Neuronal stem cell (in vitro differentiated cells): ENCODE results near the gene FUT3.
"Not testable (repeated sequence)": the region's sequence is repeated elsewhere in the genome, so short reads cannot be mapped to it uniquely, and the experiment has no call there.

Experiments used
- DNase-seq: peaks from one replicate; pipeline ENCODE4 v3.0.0-alpha.2; 2013; ENCODE audit warnings: low spot score
- H2AFZ ChIP-seq: one replicate; pipeline ENCODE4 v1.6.1; 2013; ENCODE audit warnings: mild to moderate bottlenecking, low read length, inconsistent platforms
- H2AK5ac ChIP-seq: 2 replicates; pipeline ENCODE4 v1.6.1; 2013; ENCODE audit warnings: low read depth, mild to moderate bottlenecking, inconsistent platforms, low read length, moderate library complexity, mixed read lengths
- H2BK120ac ChIP-seq: 2 replicates; pipeline ENCODE4 v1.6.1; 2013; ENCODE audit warnings: low read depth, mild to moderate bottlenecking, inconsistent platforms, low read length, moderate library complexity, mixed read lengths
- H2BK12ac ChIP-seq: one replicate; pipeline ENCODE4 v1.6.1; 2013; ENCODE audit warnings: low read length, inconsistent platforms
- H2BK15ac ChIP-seq: 2 replicates; pipeline ENCODE4 v1.6.1; 2013; ENCODE audit warnings: mild to moderate bottlenecking, low read length, inconsistent platforms, mixed read lengths
- H2BK5ac ChIP-seq: one replicate; pipeline ENCODE4 v1.6.1; 2013; ENCODE audit warnings: inconsistent platforms, mild to moderate bottlenecking, low read length, moderate library complexity
- H3K14ac ChIP-seq: one replicate; pipeline ENCODE4 v1.6.1; 2013; ENCODE audit warnings: low read length, inconsistent platforms
- H3K18ac ChIP-seq: 2 replicates; pipeline ENCODE4 v1.6.1; 2013; ENCODE audit warnings: low read length, inconsistent platforms
- H3K23ac ChIP-seq: 2 replicates; pipeline ENCODE4 v1.6.1; 2013; ENCODE audit warnings: low read depth, mild to moderate bottlenecking, mixed read lengths, low read length, inconsistent platforms; ENCODE audit not compliant: poor library complexity
- H3K27ac ChIP-seq: replicated peaks from 3 replicates; pipeline ENCODE4 v1.5.1; 2013; ENCODE audit warnings: low read length, inconsistent platforms
- H3K27me3 ChIP-seq, 3 experiments: 2 replicates each; pipeline ENCODE4 v1.6.1; 2013; ENCODE audit warnings: low read length in 3 of 3, mild to moderate bottlenecking in 2 of 3, inconsistent platforms in 1 of 3, low read depth in 1 of 3, mixed read lengths in 1 of 3, moderate library complexity in 1 of 3; ENCODE audit not compliant: control insufficient read depth in 3 of 3, insufficient read depth in 3 of 3
- H3K36me3 ChIP-seq, 2 donors: replicated peaks in 1 of 2; 2 replicates each; pipeline ENCODE4 v1.6.1; 2013; ENCODE audit warnings: low read length in 2 of 2; ENCODE audit not compliant: control insufficient read depth in 2 of 2, insufficient read depth in 2 of 2
- H3K4ac ChIP-seq: 2 replicates; pipeline ENCODE4 v1.6.1; 2013; ENCODE audit warnings: inconsistent platforms, mild to moderate bottlenecking, low read length, moderate library complexity
- H3K4me1 ChIP-seq, 2 donors: 1 replicate in 1 of 2; 2 replicates in 1 of 2; pipeline ENCODE4 v1.6.1; 2013; ENCODE audit warnings: low read length in 2 of 2, low read depth in 1 of 2; ENCODE audit not compliant: control insufficient read depth in 2 of 2, insufficient read depth in 1 of 2
- H3K4me2 ChIP-seq: one replicate; pipeline ENCODE4 v1.6.1; 2013; ENCODE audit warnings: mild to moderate bottlenecking, low read length, inconsistent platforms; ENCODE audit not compliant: insufficient read depth, poor library complexity, severe bottlenecking
- H3K4me3 ChIP-seq, 2 donors: 2 replicates each; pipeline ENCODE4 v1.5.1; 2013; ENCODE audit warnings: low read length in 2 of 2, mild to moderate bottlenecking in 2 of 2, inconsistent platforms in 1 of 2, moderate library complexity in 1 of 2
- H3K79me1 ChIP-seq: one replicate; pipeline ENCODE4 v1.6.1; 2013; ENCODE audit warnings: low read depth, mild to moderate bottlenecking, inconsistent platforms, low read length, moderate library complexity
- H3K9ac ChIP-seq: one replicate; pipeline ENCODE4 v1.6.1; 2013; ENCODE audit warnings: mild to moderate bottlenecking, low read depth, low read length, inconsistent platforms; ENCODE audit not compliant: poor library complexity
- H3K9me3 ChIP-seq, 2 donors: replicated peaks in 1 of 2; 2 replicates each; pipeline versions ENCODE3 to v1.6.1; 2013; ENCODE audit warnings: low read length in 2 of 2, mild to moderate bottlenecking in 2 of 2, inconsistent platforms in 1 of 2, low read depth in 1 of 2, mixed read lengths in 1 of 2, moderate library complexity in 1 of 2; ENCODE audit not compliant: control insufficient read depth in 2 of 2, insufficient read depth in 1 of 2
- H4K8ac ChIP-seq: one replicate; pipeline ENCODE4 v1.6.1; 2013; ENCODE audit warnings: low read depth, mild to moderate bottlenecking, inconsistent platforms, low read length, moderate library complexity
- H4K91ac ChIP-seq: one replicate; pipeline ENCODE4 v1.6.1; 2013; ENCODE audit warnings: low read length, low read depth, mild to moderate bottlenecking, inconsistent platforms; ENCODE audit not compliant: poor library complexity
- WGBS, 2 donors: extraction: QIAGEN DNeasy Blood & Tissue Kit; methylation state at CpG; one replicate each; pipeline ENCODE4 v1.1.7; 2013; ENCODE audit warnings: missing lambda C conversion rate in 2 of 2, mixed read lengths in 1 of 2; ENCODE audit not compliant: insufficient read length in 2 of 2, insufficient replicate concordance in 1 of 2; ENCODE audit errors: extremely low coverage in 2 of 2; 5-methylcytosine and 5-hydroxymethylcytosine counted together

The FUT3 gene

DNA sequence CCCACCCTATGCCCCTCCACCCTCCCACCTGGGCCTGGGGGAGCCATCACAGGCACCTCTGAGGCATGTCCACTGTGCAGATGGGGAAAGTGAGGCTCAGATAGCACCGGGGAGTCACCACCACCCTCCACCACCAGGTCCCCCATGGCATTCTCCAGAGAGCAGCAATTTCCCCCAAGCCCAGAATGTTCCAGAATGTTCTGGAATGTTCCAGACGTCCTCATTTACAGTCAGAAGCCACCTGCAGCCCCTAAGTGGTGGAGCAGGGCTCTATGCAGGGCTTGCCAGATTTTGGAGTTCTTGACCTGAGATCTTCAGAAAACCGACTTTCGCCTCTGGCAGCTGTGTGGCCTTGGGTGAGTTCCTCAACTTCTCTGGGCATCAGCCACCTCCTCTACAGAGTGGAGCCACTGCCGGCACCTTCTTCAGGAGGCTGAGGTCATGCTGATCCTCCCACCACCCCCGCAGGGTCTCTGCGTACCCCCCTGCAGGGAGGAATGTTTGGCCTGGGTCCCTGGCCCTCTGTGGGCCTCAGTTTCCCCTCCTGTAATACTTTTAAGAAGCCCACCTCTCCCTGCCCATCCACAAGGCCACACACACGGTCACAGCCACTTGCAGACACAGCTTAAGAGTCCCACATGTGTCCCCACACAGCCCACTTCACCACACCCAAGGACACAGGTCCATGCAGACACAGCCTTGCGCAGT is 12.9 kb upstream of the FUT3 start:
- WGBS, 2 donors = no CpG with 5 or more reads among the region's 9 CpGs
- Histone ChIP-seq H4K91ac (no peak overlapping the region), H3K9ac (no peak overlapping the region), H3K27me3 (peaks cover 0 to 3% (median 0%) of the 10 kb centered on the region in 3 experiments), H3K18ac (no peak overlapping the region), H3K4me1 (peaks cover 0 to 3% of the 10 kb centered on the region in 2 donors), H4K8ac (no peak overlapping the region), H3K4me3 (no peak overlapping the region), H3K4me2 (no peak overlapping the region), H3K4ac (no peak overlapping the region), H3K23ac (peak overlapping the region; percentile 52), H2AK5ac (peak overlapping the region; percentile 75), H3K36me3 (no peaks in the 10 kb centered on the region), H3K14ac (peak overlapping the region; percentile 94), H3K9me3 (no peaks in the 10 kb centered on the region), H2BK5ac (no peak overlapping the region), H2AFZ (no peak overlapping the region), H2BK120ac (no peak overlapping the region), H3K27ac (no peak overlapping the region), H3K79me1 (peaks cover 2% of the 10 kb centered on the region), H2BK15ac (peak overlapping the region; percentile 33), H2BK12ac (no peak overlapping the region)
- DNase-seq = no peak

DNA sequence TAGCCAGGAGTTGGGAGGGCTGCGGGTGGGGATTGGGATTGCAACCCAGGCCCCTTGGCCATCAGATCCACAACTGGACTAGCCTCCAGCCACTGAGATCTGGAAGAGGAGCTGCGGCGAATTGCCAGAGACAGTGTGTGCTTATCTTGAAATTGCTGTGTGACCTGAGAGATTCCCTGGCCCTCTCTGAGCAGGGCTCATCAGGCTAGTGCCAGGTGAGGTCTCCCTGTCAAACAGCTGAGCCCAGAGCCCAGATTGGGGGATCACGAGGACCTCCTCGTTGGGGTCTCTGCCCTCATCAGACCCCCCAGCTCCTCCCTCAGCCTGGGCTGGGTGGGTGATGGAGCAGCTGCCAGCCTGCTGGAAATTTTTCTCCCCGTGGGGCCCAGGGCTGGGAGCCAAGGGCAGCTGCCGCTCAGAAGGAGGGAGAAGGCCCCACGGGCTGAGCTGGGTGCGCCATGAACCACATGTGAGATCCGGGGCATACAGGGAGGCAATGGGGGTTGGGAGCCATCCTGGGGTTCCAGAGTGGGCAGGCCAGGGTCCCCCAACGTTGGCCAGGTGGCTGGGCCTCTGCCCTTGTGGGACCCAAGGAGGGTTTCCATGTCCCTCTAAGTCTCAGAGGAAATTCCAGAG is 11.9 kb upstream of the FUT3 start:
- Histone ChIP-seq H2AK5ac (no peak overlapping the region), H3K14ac (peak overlapping the region; percentile 17), H3K4me1 (peaks cover 0 to 3% of the 10 kb centered on the region in 2 donors), H3K4me2 (no peak overlapping the region), H3K27me3 (peaks cover 0 to 3% (median 0%) of the 10 kb centered on the region in 3 experiments), H2BK120ac (no peak overlapping the region), H3K36me3 (no peaks in the 10 kb centered on the region), H3K4me3 (no peak overlapping the region), H3K27ac (no peak overlapping the region), H3K18ac (no peak overlapping the region), H4K91ac (no peak overlapping the region), H3K9me3 (no peaks in the 10 kb centered on the region), H2BK5ac (peak overlapping the region; percentile 48), H3K9ac (peak overlapping the region; percentile 60), H2BK15ac (peak overlapping the region; percentile 58), H4K8ac (peak overlapping the region; percentile 43), H3K23ac (no peak overlapping the region), H2BK12ac (peak overlapping the region; percentile 22), H3K79me1 (peaks cover 2% of the 10 kb centered on the region), H3K4ac (no peak overlapping the region), H2AFZ (no peak overlapping the region)
- DNase-seq = no peak
- WGBS, 2 donors = no CpG with 5 or more reads among the region's 11 CpGs

DNA sequence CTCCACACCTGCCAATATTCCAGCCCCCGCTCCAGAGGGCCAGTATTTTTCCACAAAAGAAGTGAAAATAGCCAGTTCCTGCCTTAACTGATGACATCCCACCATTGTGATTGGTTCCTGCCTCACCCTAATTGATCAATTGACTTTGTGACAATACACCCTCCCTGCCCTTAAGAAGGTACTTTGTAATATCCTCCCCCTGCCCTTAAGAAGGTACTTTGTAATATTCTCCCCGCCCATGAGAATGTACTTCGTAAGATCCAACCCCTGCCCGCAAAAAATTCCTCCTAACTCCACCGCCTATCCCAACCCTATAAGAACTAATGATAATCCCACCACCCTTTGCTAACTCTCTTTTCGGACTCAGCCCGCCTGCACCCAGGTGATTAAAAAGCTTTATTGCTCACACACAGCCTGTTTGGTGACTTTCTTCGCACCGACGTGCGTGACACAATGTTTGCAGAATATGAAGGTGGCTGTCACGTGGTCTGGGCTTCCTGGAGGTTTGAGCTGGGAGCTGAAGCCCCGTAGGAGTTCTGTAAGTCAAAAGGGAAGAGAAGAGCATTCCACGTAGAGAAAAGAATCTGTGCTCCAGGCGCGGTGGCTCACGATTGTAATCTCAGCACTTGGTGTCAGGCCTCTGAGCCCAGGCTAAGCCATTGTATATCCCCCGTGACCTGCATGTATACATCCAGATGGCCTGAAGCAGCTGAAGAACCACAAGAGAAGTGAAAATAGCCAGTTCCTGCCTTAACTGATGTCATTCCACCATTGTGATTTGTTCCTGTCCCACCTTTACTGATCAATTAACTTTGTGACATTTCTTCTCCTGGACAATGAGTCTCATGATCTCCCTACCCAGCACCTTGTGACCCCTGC is 6.2 kb upstream of the FUT3 start:
- Histone ChIP-seq H2BK120ac (no peak overlapping the region), H2AFZ (no peak overlapping the region), H2BK12ac (no peak overlapping the region), H3K4ac (no peak overlapping the region), H3K14ac (no peak overlapping the region), H3K4me1 (peaks cover 0 to 2% of the 10 kb centered on the region in 2 donors), H3K4me3 (no peak overlapping the region), H2AK5ac (no peak overlapping the region), H3K9me3 (peaks cover 0 to 4% of the 10 kb centered on the region in 2 donors), H3K18ac (no peak overlapping the region), H3K36me3 (no peaks in the 10 kb centered on the region), H3K4me2 (no peak overlapping the region), H2BK15ac (no peak overlapping the region), H3K9ac (no peak overlapping the region), H2BK5ac (no peak overlapping the region), H4K8ac (no peak overlapping the region), H4K91ac (no peak overlapping the region), H3K23ac (no peak overlapping the region), H3K27ac (no peak overlapping the region), H3K79me1 (no peaks in the 10 kb centered on the region), H3K27me3 (peaks cover 0 to 8% (median 0%) of the 10 kb centered on the region in 3 experiments)
- no peak for DNase-seq
- WGBS, 2 donors = 100% methylated on average over 1 of the region's 18 CpGs; no CpG with 5 or more reads in 1 of the 2 donors

- H2BK12ac ChIP-seq, H3K27ac ChIP-seq, H4K8ac ChIP-seq, H3K79me1 ChIP-seq, H4K91ac ChIP-seq, H3K14ac ChIP-seq, H2BK120ac ChIP-seq, H3K9me3 ChIP-seq, H3K4me2 ChIP-seq, H2BK5ac ChIP-seq, H2AK5ac ChIP-seq, H3K4ac ChIP-seq, H2AFZ ChIP-seq, H3K4me3 ChIP-seq, H3K4me1 ChIP-seq, H3K23ac ChIP-seq, H2BK15ac ChIP-seq, H3K9ac ChIP-seq, DNase-seq, H3K36me3 ChIP-seq, H3K18ac ChIP-seq, H3K27me3 ChIP-seq: not testable (repeated sequence)
- WGBS, 2 donors = no CpG with 5 or more reads among the region's 9 CpGs
Measured at GRCh38 chr19:5855151-5855550, 3.9 kb upstream of the FUT3 start.
